ENCODE results near the gene ZBTB16. TPM values are rescaled to one million over a fixed set of nuclear protein-coding genes. Genes with fewer than 3 reads are reported as not detected.

The ZBTB16 gene
- total and polyA plus RNA-seq, 2 of the 13 experiments (the other 11 are each of a cell fraction or from before 2014, with no cell fraction given): not detected

DNA sequence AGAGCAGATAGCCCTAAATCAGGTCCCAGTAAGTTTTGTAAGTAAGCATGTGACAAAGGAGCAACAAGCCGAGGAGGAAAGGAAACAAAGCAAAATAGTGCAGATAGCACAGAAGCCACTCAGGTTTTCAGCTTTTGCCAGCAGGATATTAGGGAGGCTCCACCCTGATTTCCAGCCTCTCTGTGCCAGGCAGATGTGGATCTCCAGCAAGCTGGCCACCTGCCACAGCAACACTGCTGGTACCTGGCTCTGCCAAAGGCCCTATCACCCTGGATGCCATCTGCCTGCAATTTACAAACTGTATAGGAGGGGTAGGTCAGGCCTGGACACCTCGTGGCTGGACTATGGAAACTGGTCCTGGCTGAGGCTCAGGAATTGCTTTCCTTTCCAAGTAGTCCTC is 224.5 kb downstream of the ZBTB16 start:
- no TSS peak for BruUV-seq (replicated peaks)
- ATAC-seq (no peak), FAIRE-seq (no peak), DNase-seq (ENCODE audit: low spot score) (no peak)
- TF ChIP-seq, protein P1, sequence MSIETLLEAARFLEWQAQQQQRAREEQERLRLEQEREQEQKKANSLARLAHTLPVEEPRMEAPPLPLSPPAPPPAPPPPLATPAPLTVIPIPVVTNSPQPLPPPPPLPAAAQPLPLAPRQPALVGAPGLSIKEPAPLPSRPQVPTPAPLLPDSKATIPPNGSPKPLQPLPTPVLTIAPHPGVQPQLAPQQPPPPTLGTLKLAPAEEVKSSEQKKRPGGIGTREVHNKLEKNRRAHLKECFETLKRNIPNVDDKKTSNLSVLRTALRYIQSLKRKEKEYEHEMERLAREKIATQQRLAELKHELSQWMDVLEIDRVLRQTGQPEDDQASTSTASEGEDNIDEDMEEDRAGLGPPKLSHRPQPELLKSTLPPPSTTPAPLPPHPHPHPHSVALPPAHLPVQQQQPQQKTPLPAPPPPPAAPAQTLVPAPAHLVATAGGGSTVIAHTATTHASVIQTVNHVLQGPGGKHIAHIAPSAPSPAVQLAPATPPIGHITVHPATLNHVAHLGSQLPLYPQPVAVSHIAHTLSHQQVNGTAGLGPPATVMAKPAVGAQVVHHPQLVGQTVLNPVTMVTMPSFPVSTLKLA (IDR thresholded peaks at IDR 0.05): no peak
- no peak for TF ChIP-seq ZNF746 (CRISPR knock-in tag; IDR thresholded peaks at IDR 0.05)
- no peak for TF ChIP-seq BORCS8-MEF2B (CRISPR knock-in tag; IDR thresholded peaks at IDR 0.05)
- no peak for TF ChIP-seq ATF7-NPFF (CRISPR knock-in tag; IDR thresholded peaks at IDR 0.05; ENCODE audit: low read depth)
- TF ChIP-seq KAT2B (IDR thresholded peaks at IDR 0.05; ENCODE audit: borderline replicate concordance, low read depth, low read length): no peak
- TF ChIP-seq ZNF263 (CRISPR knock-in tag; IDR thresholded peaks at IDR 0.05): no peak
- TF ChIP-seq ETV6 (CRISPR knock-in tag; conservative IDR thresholded peaks at IDR 0.05): no peak
- TF ChIP-seq ZNF724P (CRISPR knock-in tag; IDR thresholded peaks at IDR 0.05; ENCODE audit: borderline replicate concordance): no peak
- no peak for TF ChIP-seq RXRB (CRISPR knock-in tag; IDR thresholded peaks at IDR 0.05; ENCODE audit: borderline replicate concordance)
- TF ChIP-seq, protein P2, sequence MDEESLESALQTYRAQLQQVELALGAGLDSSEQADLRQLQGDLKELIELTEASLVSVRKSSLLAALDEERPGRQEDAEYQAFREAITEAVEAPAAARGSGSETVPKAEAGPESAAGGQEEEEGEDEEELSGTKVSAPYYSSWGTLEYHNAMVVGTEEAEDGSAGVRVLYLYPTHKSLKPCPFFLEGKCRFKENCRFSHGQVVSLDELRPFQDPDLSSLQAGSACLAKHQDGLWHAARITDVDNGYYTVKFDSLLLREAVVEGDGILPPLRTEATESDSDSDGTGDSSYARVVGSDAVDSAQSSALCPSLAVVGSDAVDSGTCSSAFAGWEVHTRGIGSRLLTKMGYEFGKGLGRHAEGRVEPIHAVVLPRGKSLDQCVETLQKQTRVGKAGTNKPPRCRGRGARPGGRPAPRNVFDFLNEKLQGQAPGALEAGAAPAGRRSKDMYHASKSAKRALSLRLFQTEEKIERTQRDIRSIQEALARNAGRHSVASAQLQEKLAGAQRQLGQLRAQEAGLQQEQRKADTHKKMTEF (CRISPR knock-in tag; IDR thresholded peaks at IDR 0.05): no peak
- TF ChIP-seq STAT6 (CRISPR knock-in tag; IDR thresholded peaks at IDR 0.05; ENCODE audit: borderline replicate concordance): no peak
- no peak overlapping the region for H3K9ac ChIP-seq (ENCODE audit: insufficient read depth, low read depth, low read length)
- no peaks in the 10 kb centered on the region for H3K4me1 ChIP-seq (ENCODE audit: insufficient read depth, low read length)
- no peak overlapping the region for H3K4me3 ChIP-seq (replicated peaks in 1 of 3; ENCODE audit: insufficient read depth in 1 of 3, low read depth in 2 of 3, low read length in 3 of 3)
- in situ Hi-C loops (cut with HindIII; ENCODE audit: extremely low pct_ligation_motif_present, low pct_unique_long_range_greater_than_20kb) (loop anchor here (10.0 kb wide), 1 partner anchor 481 kb away; no protein-coding TSS in a partner anchor), intact Hi-C loops (cut with micrococcal nuclease; ENCODE audit: unreplicated experiment) (no loop called here)
- CTCF ChIA-PET (ENCODE audit: low intra/inter-chr PET ratio, low total read pairs): no interaction called here
- 0% methylated on average over 2 of the region's 2 CpGs for WGBS (ENCODE audit: low lambda C conversion rate)
- H2AFZ ChIP-seq (ENCODE audit: low read length): no peak overlapping the region
- POLR2A ChIA-PET: no interaction called here
- H3K36me3 ChIP-seq (replicated peaks in 1 of 2; ENCODE audit: control insufficient read depth in 1 of 2, insufficient read depth in 2 of 2, low read length in 2 of 2): no peaks in the 10 kb centered on the region
- peaks cover 3 to 4% of the 10 kb centered on the region in 2 experiments; a peak in 3 of 5 replicates for H3K27me3 ChIP-seq (ENCODE audit: control insufficient read depth in 1 of 2, insufficient read depth in 2 of 2, low read length in 2 of 2)
- no peaks in the 10 kb centered on the region for H3K79me2 ChIP-seq (ENCODE audit: insufficient read depth, low read length)
- H3K4me2 ChIP-seq (ENCODE audit: low read depth, low read length): no peak overlapping the region
- H3K9me3 ChIP-seq (ENCODE audit: low read length): no peaks in the 10 kb centered on the region
- H4K20me1 ChIP-seq (ENCODE audit: insufficient read depth, low read length): no peaks in the 10 kb centered on the region
- no peak overlapping the region for H3K27ac ChIP-seq (ENCODE audit: extremely low read length, insufficient read depth, low read length)

All from HepG2 (cell line).